ENCODE results near the gene LRCOL1. TPM values are rescaled to one million over a fixed set of nuclear protein-coding genes. Genes with fewer than 3 reads are reported as not detected.

The LRCOL1 gene
- total and polyA plus RNA-seq, 10 of the 15 experiments (the other 5 are each of a cell fraction or from before 2014, with no cell fraction given) = not detected

GRCh38 chr12:132605892-132606291 is 4.5 kb downstream of the LRCOL1 start:
- Histone ChIP-seq H3K79me2 (ENCODE audit: control insufficient read depth, insufficient read depth, low read length) (no peaks in the 10 kb centered on the region), H3K4me1 (ENCODE audit: control insufficient read depth, insufficient read depth, low read length) (no peaks in the 10 kb centered on the region), H3K9ac (ENCODE audit: control insufficient read depth, insufficient read depth, low read length) (no peak overlapping the region), H3K27ac (ENCODE audit: control insufficient read depth, insufficient read depth) (no peak overlapping the region), H3K9me3 (replicated peaks; ENCODE audit: control insufficient read depth, insufficient read depth, low read length) (no peaks in the 10 kb centered on the region; the same call in 2 of the 3 replicates), H3K27me3 (replicated peaks in 1 of 2; ENCODE audit: control insufficient read depth in 2 of 2, insufficient read depth in 2 of 2, low read length in 1 of 2) (peaks cover 0 to 4% of the 10 kb centered on the region in 2 experiments; a peak in 2 of 4 replicates), H3K36me3 (ENCODE audit: control insufficient read depth in 2 of 2, insufficient read depth in 2 of 2, low read length in 1 of 2) (no peaks in the 10 kb centered on the region), H3K4me3 (no peak overlapping the region), H4K20me1 (ENCODE audit: control insufficient read depth, insufficient read depth) (no peaks in the 10 kb centered on the region), H2AFZ (ENCODE audit: control insufficient read depth, low read depth, low read length) (no peak overlapping the region), H3K4me2 (ENCODE audit: control insufficient read depth, insufficient read depth) (no peak overlapping the region)
- DNase-seq (ENCODE audit: low read depth, low spot score) (no peak), FAIRE-seq (no peak), ATAC-seq (no peak)
- ChIA-PET POLR2A (no interaction called here), SMC1A (ENCODE audit: uncharacterized antibody, unreplicated experiment) (no interaction called here), CTCF (no interaction called here), RAD21 (ENCODE audit: unreplicated experiment) (no interaction called here)
- WGBS (ENCODE audit: insufficient coverage, insufficient replicate concordance, low lambda C conversion rate, missing lambda C conversion rate) = 44% methylated on average over 16 of the region's 18 CpGs
- in situ Hi-C loops (cut with MboI) (no loop called here), intact Hi-C loops (cut with micrococcal nuclease; ENCODE audit: unreplicated experiment) (no loop called here)
- BruUV-seq (replicated peaks) = no TSS peak
- TF ChIP-seq MXI1 (IDR thresholded peaks at IDR 0.05; ENCODE audit: low read depth, low read length) (no peak), STAT1 (conservative IDR thresholded peaks at IDR 0.05) (no peak), CBX3 (IDR thresholded peaks at IDR 0.05; ENCODE audit: borderline replicate concordance, low read depth) (no peak), RUNX3 (IDR thresholded peaks at IDR 0.05; ENCODE audit: low read length) (no peak), HDGF (IDR thresholded peaks at IDR 0.05) (no peak), E4F1 (IDR thresholded peaks at IDR 0.05; ENCODE audit: borderline replicate concordance, partially characterized antibody) (no peak)
